DOHH2 (cell line): ENCODE results near the gene KCNK3.

ENCODE experiments used
- H3F3A ChIP-seq: fragments of 200-600 bp; sonication (generic), shearing (Covaris generic); 2 replicates; pipeline ENCODE4 v1.6.0; 2016; ENCODE audit warnings: antibody characterized with exemption, mild to moderate bottlenecking; ENCODE audit not compliant: control insufficient read depth, insufficient read depth
- H3K27ac ChIP-seq: fragments of 200-600 bp; sonication (generic); 2 replicates; pipeline ENCODE4 v1.5.1; 2014; ENCODE audit warnings: low read depth, mild to moderate bottlenecking, low read length, moderate library complexity
- H3K27me3 ChIP-seq: fragments of 200-600 bp; sonication (generic); 2 replicates; pipeline ENCODE4 v1.6.1; 2014; ENCODE audit warnings: mild to moderate bottlenecking, low read length, mixed read lengths; ENCODE audit not compliant: control insufficient read depth
- H3K36me3 ChIP-seq: fragments of 200-600 bp; sonication (generic); 2 replicates; pipeline ENCODE4 v1.6.1; 2014; ENCODE audit warnings: mild to moderate bottlenecking, low read length, moderate library complexity, mixed read lengths; ENCODE audit not compliant: control insufficient read depth
- H3K4me1 ChIP-seq: fragments of 200-600 bp; sonication (generic); 2 replicates; pipeline ENCODE4 v1.6.1; 2014; ENCODE audit warnings: mild to moderate bottlenecking, low read length, mixed read lengths; ENCODE audit not compliant: control insufficient read depth
- H3K4me2 ChIP-seq: fragments of 200-600 bp; sonication (generic); 2 replicates; pipeline ENCODE4 v1.6.0; 2014; ENCODE audit warnings: mild to moderate bottlenecking, low read length, moderate library complexity
- H3K4me3 ChIP-seq: fragments of 200-600 bp; sonication (generic); 2 replicates; pipeline ENCODE4 v1.5.1; 2014; ENCODE audit warnings: mild to moderate bottlenecking, low read length, mixed read lengths
- H3K79me2 ChIP-seq: fragments of 200-600 bp; sonication (generic); 2 replicates; pipeline ENCODE4 v1.6.1; 2014; ENCODE audit warnings: mild to moderate bottlenecking, low read length, mixed read lengths; ENCODE audit not compliant: control insufficient read depth
- H3K9me2 ChIP-seq: fragments of 200-600 bp; sonication (generic); replicated peaks from 2 replicates; pipeline ENCODE4 v1.6.1; 2014; ENCODE audit warnings: mild to moderate bottlenecking, low read length, mixed read lengths; ENCODE audit not compliant: control insufficient read depth
- H3K9me3 ChIP-seq: fragments of 200-600 bp; sonication (generic); 2 replicates; pipeline ENCODE4 v1.6.1; 2014; ENCODE audit warnings: antibody characterized with exemption, low read length, mixed read lengths; ENCODE audit not compliant: control insufficient read depth, insufficient read depth
- H4K20me1 ChIP-seq: fragments of 200-600 bp; sonication (generic); 2 replicates; pipeline ENCODE4 v1.6.0; 2014; ENCODE audit warnings: low read depth, mild to moderate bottlenecking, antibody characterized with exemption, low read length, moderate library complexity; ENCODE audit not compliant: control insufficient read depth, insufficient read depth
- EZH2phosphoT487 ChIP-seq: fragments of 200-600 bp; sonication (generic); IDR thresholded peaks from 2 replicates; pipeline ENCODE4 v1.6.1; 2017; ENCODE audit warnings: borderline replicate concordance, mild to moderate bottlenecking, antibody characterized with exemption, low read length, moderate library complexity, mixed read lengths
- TF ChIP-seq, protein P1 (sequence below): fragments of 200-600 bp; sonication (generic); IDR thresholded peaks from one replicate; pipeline ENCODE4 v1.5.1; 2014; ENCODE audit warnings: antibody characterized with exemption, mild to moderate bottlenecking, low read depth, low read length; ENCODE audit not compliant: poor library complexity, severe bottlenecking

Gene KCNK3

DNA sequence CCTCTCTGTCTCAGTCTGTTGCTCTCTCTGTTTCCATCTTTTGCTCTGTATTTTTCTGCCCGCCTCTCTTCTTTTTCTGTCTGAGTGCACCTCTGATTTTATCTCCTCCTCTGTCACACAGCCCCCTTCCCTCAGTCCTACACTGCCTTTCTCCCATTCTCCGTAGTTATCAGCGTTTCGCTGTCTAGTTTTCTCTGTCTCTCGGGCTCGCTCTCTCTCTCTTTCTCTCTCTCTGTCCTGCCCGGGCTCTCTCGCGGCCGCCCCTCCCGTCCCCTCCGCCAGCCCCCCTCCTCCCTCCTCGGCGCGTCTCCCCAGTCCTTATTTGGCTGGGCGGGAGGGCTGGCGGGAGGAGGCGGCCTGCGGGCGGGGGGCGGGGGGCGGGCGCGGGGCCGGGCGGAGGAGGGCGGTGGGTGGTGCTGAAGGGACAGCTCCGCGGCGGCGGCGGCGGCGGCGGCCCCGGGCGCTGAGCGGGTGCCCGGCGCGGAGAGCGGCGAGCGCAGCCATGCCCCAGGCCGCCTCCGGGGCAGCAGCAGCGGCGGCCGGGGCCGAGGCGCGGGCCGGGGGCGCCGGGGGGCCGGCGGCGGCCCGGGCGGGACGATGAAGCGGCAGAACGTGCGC, at the start of gene KCNK3:
TSS of gene KCNK3 (plus strand) at position 444 of the 618 bp plus-strand sequence. CDS start at position 598, 154 bp downstream.
- Histone ChIP-seq H3K4me2 (no peak within 1 kb of the TSS), H3K27ac (no peak within 1 kb of the TSS), H3K9me2 (no peaks in the 10 kb centered on the region), H3K9me3 (no peaks in the 10 kb centered on the region), H3K79me2 (no peaks in the 10 kb centered on the region), H3K36me3 (no peaks in the 10 kb centered on the region), H3F3A (no peaks in the 10 kb centered on the region), H3K27me3 (peaks cover 16% of the 10 kb centered on the region; the same call in 1 of the 2 replicates), H3K4me1 (no peaks in the 10 kb centered on the region), H3K4me3 (no peak within 1 kb of the TSS), H4K20me1 (no peaks in the 10 kb centered on the region)
- no peak for TF ChIP-seq EZH2phosphoT487
- TF ChIP-seq, protein P1, sequence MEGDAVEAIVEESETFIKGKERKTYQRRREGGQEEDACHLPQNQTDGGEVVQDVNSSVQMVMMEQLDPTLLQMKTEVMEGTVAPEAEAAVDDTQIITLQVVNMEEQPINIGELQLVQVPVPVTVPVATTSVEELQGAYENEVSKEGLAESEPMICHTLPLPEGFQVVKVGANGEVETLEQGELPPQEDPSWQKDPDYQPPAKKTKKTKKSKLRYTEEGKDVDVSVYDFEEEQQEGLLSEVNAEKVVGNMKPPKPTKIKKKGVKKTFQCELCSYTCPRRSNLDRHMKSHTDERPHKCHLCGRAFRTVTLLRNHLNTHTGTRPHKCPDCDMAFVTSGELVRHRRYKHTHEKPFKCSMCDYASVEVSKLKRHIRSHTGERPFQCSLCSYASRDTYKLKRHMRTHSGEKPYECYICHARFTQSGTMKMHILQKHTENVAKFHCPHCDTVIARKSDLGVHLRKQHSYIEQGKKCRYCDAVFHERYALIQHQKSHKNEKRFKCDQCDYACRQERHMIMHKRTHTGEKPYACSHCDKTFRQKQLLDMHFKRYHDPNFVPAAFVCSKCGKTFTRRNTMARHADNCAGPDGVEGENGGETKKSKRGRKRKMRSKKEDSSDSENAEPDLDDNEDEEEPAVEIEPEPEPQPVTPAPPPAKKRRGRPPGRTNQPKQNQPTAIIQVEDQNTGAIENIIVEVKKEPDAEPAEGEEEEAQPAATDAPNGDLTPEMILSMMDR, result no peak

DNA sequence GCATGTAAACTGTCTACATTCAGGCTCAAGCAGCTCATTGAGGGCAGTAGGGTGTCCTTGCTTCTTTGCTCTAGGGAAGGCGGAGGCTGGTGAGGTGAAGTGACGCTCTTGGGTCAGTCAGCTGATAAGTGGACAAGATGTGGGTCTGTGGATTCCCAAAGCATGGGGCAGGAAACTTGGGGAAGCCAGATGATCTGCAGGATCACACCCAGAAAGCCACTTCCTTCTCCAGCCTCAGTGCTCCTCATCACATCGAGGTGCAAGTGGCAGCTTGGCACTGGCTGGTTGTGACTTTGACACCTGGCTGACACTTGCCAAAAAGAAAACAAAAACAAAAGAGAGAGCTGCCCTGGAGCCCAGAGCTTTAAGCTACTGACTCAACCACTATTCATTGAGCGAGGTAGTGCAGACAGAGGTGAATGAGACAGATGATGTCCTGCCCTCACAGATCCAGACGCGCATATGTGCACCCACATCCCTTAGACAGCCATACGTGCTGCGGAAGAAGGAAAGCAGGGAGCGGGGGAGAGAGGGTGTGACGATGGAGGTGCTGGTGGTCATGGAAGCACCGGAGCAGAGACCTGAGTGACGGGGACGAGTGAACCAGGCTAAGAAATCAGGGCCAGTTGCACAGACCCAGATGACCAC, 48.2 kb upstream of the KCNK3 start:
- no peak overlapping the region for H3K4me3 ChIP-seq
- H3K4me2 ChIP-seq, result no peak overlapping the region
- H3K9me2 ChIP-seq, result no peaks in the 10 kb centered on the region
- no peaks in the 10 kb centered on the region for H3K79me2 ChIP-seq
- H3F3A ChIP-seq, result no peaks in the 10 kb centered on the region
- H3K27ac ChIP-seq, result no peak overlapping the region
- H3K9me3 ChIP-seq, result no peaks in the 10 kb centered on the region
- H3K27me3 ChIP-seq, result peaks cover 12% of the 10 kb centered on the region
- H4K20me1 ChIP-seq, result no peaks in the 10 kb centered on the region
- H3K36me3 ChIP-seq, result no peaks in the 10 kb centered on the region
- H3K4me1 ChIP-seq, result no peaks in the 10 kb centered on the region
- TF ChIP-seq EZH2phosphoT487, result no peak
- TF ChIP-seq, protein P1, result no peak

DNA sequence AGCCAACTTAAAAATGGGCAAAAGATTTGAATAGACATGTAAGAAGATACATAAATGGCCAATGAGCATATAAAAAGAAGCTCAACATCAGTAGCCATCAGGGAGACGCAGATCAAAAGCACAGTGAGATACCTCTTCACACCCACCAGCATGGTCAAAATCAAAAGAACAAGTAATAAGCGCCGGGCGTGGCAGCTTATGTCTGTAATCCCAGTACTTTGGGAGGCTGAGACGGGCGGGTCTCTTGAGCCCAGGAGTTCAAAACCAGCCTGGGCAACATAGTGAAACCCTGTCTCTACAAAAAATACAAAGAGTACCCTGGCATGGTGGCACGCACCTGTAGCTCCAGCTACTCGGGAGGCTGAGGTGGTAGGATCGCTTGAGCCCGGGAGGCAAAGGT, 46.8 kb upstream of the KCNK3 start:
- Histone ChIP-seq H3K4me3 (no peak overlapping the region), H3K4me1 (no peaks in the 10 kb centered on the region), H3K9me3 (no peaks in the 10 kb centered on the region), H3K36me3 (no peaks in the 10 kb centered on the region), H3K9me2 (no peaks in the 10 kb centered on the region), H3F3A (no peaks in the 10 kb centered on the region), H4K20me1 (no peaks in the 10 kb centered on the region), H3K79me2 (no peaks in the 10 kb centered on the region), H3K27ac (no peak overlapping the region), H3K27me3 (peaks cover 12% of the 10 kb centered on the region), H3K4me2 (no peak overlapping the region)
- TF ChIP-seq EZH2phosphoT487, result no peak
- TF ChIP-seq, protein P1, result no peak
